Activated naive CD4-positive, alpha-beta T cell treated with Interleukin-2 at 50 U/mL for 16 hours (primary cell): Measurements from ENCODE around the gene SVOP.
"Not testable (repeated sequence)": the region's sequence is repeated elsewhere in the genome, so short reads cannot be mapped to it uniquely, and the experiment has no call there.

ENCODE experiments used
- DNase-seq: peaks from one replicate; pipeline ENCODE4 v3.0.0-alpha.2; 2020

SVOP gene

GRCh38 chr12:109028624-109029023 lies 7.8 kb upstream of the SVOP start:
- DNase-seq: not testable (repeated sequence)

- DNase-seq: no peak
Measured at GRCh38 chr12:109027767-109028166, 6.9 kb upstream of the SVOP start.

GRCh38 chr12:109020146-109020795 lies 597 bp downstream of the SVOP start:
- DNase-seq: no peak

- no peak for DNase-seq
Measured at GRCh38 chr12:109018296-109018695, 2.6 kb downstream of the SVOP start.

GRCh38 chr12:109016978-109017377 lies 3.9 kb downstream of the SVOP start:
- no peak for DNase-seq

- no peak for DNase-seq
Measured at GRCh38 chr12:109016016-109016415, 4.9 kb downstream of the SVOP start.

GRCh38 chr12:109014984-109015765 lies 5.7 kb downstream of the SVOP start:
- DNase-seq: no peak

GRCh38 chr12:109010259-109010658 lies 10.6 kb downstream of the SVOP start:
- DNase-seq: no peak

- no peak for DNase-seq
Measured at GRCh38 chr12:109009766-109010165, 11.1 kb downstream of the SVOP start.

GRCh38 chr12:109004017-109004416 lies 16.9 kb downstream of the SVOP start:
- no peak for DNase-seq

- DNase-seq: no peak
Measured at GRCh38 chr12:108996320-108996719, 24.5 kb downstream of the SVOP start.

- DNase-seq: no peak
Measured at GRCh38 chr12:108995370-108995992, 25.4 kb downstream of the SVOP start.

GRCh38 chr12:108990103-108990502 lies 30.8 kb downstream of the SVOP start:
- DNase-seq: not testable (repeated sequence)

- DNase-seq: no peak
Measured at GRCh38 chr12:108989376-108989775, 31.5 kb downstream of the SVOP start.

GRCh38 chr12:108985750-108986149 lies 35.1 kb downstream of the SVOP start:
- no peak for DNase-seq

GRCh38 chr12:108983227-108983626 lies 37.6 kb downstream of the SVOP start:
- DNase-seq: no peak

- DNase-seq: no peak
Measured at GRCh38 chr12:108982621-108983219, 38.1 kb downstream of the SVOP start.

- no peak for DNase-seq
Measured at GRCh38 chr12:108981835-108982234, 39.0 kb downstream of the SVOP start.

GRCh38 chr12:108980831-108981618 lies 39.8 kb downstream of the SVOP start:
- DNase-seq: no peak

- DNase-seq: no peak
Measured at GRCh38 chr12:108977360-108977759, 43.5 kb downstream of the SVOP start.

GRCh38 chr12:108975024-108975593 lies 45.8 kb downstream of the SVOP start:
- DNase-seq: no peak

GRCh38 chr12:108973629-108974152 lies 47.2 kb downstream of the SVOP start:
- DNase-seq: no peak
